ENCODE data around the gene USP5.

GRCh38 chr12:6838854-6839253, 13.1 kb upstream of the USP5 start:
- TF ChIP-seq CTCF (conservative IDR thresholded peaks at IDR 0.05; ENCODE audit: low read depth, low read length) (no peak), EZH2 (IDR thresholded peaks at IDR 0.05; ENCODE audit: low read length, unreplicated experiment) (no peak)

All from PC-3 (cell line).